RWPE2 (cell line): Measurements from ENCODE around the gene GGTA1.
"Not testable (repeated sequence)": the region's sequence is repeated elsewhere in the genome, so short reads cannot be mapped to it uniquely, and the experiment has no call there.

ENCODE experiments used
- ATAC-seq: fragments of 200-7000 bp; cut with Tn5 transposase; 3 replicates; pipeline ENCODE4 v1.9.1; 2021; ENCODE audit warnings: low read depth
- DNase-seq: peaks from one replicate; pipeline ENCODE4 v3.0.0-alpha.2; 2020; ENCODE audit warnings: low spot score
- H3K27ac ChIP-seq: fragments of 450-650 bp; 2 replicates; pipeline ENCODE4 v1.5.1; 2017; ENCODE audit warnings: mild to moderate bottlenecking; ENCODE audit not compliant: poor library complexity, severe bottlenecking
- H3K27me3 ChIP-seq: fragments of 250-450 bp; sonication (Bioruptor Pico); 2 replicates; pipeline ENCODE4 v1.5.1; 2021; ENCODE audit warnings: mild to moderate bottlenecking, moderate library complexity; ENCODE audit not compliant: insufficient read depth, poor library complexity, severe bottlenecking
- H3K36me3 ChIP-seq: fragments of 250-450 bp; sonication (Bioruptor Pico); 2 replicates; pipeline ENCODE4 v1.5.1; 2020; ENCODE audit warnings: low read depth, mild to moderate bottlenecking, moderate library complexity
- H3K4me1 ChIP-seq: fragments of 250-450 bp; sonication (Bioruptor Pico); 2 replicates; pipeline ENCODE4 v1.5.1; 2021; ENCODE audit warnings: mild to moderate bottlenecking, moderate library complexity; ENCODE audit not compliant: insufficient read depth, poor library complexity, severe bottlenecking
- H3K4me3 ChIP-seq: fragments of 250-450 bp; sonication (Bioruptor Pico); 2 replicates; pipeline ENCODE4 v1.5.1; 2021; ENCODE audit warnings: mild to moderate bottlenecking, moderate library complexity; ENCODE audit not compliant: severe bottlenecking
- H3K9me3 ChIP-seq: fragments of 250-450 bp; sonication (Bioruptor Pico); 2 replicates; pipeline ENCODE4 v1.5.1; 2021; ENCODE audit warnings: mild to moderate bottlenecking, moderate library complexity; ENCODE audit not compliant: severe bottlenecking
- CTCF ChIP-seq: fragments of 450-650 bp; IDR thresholded peaks from one replicate; pipeline ENCODE4 v1.5.1; 2017; ENCODE audit warnings: mild to moderate bottlenecking, moderate library complexity; ENCODE audit not compliant: poor library complexity, severe bottlenecking

GGTA1 gene

GRCh38 chr9:121528642-121529041, 29.0 kb upstream of the GGTA1 start:
- DNase-seq = no peak
- Histone ChIP-seq H3K4me1 (no peaks in the 10 kb centered on the region), H3K27me3 (no peaks in the 10 kb centered on the region), H3K9me3 (no peaks in the 10 kb centered on the region), H3K27ac (no peak overlapping the region), H3K36me3 (no peaks in the 10 kb centered on the region), H3K4me3 (no peak overlapping the region)
- no peak for TF ChIP-seq CTCF
- no peak for ATAC-seq

GRCh38 chr9:121527371-121527770, 27.7 kb upstream of the GGTA1 start:
- Histone ChIP-seq H3K27me3 (no peaks in the 10 kb centered on the region), H3K4me1 (no peaks in the 10 kb centered on the region), H3K36me3 (no peaks in the 10 kb centered on the region), H3K9me3 (no peaks in the 10 kb centered on the region), H3K4me3 (no peak overlapping the region), H3K27ac (no peak overlapping the region)
- ATAC-seq (no peak), DNase-seq (no peak)
- no peak for TF ChIP-seq CTCF

GRCh38 chr9:121519688-121520087, 20.0 kb upstream of the GGTA1 start:
- not testable (repeated sequence) for H3K9me3 ChIP-seq, DNase-seq, H3K36me3 ChIP-seq, H3K4me3 ChIP-seq, H3K27me3 ChIP-seq, H3K4me1 ChIP-seq, H3K27ac ChIP-seq, ATAC-seq

GRCh38 chr9:121518634-121519033, 19.0 kb upstream of the GGTA1 start:
- DNase-seq = no peak
- no peaks in the 10 kb centered on the region for H3K4me1 ChIP-seq
- no peak overlapping the region for H3K27ac ChIP-seq
- H3K9me3 ChIP-seq = no peaks in the 10 kb centered on the region
- no peak overlapping the region for H3K4me3 ChIP-seq
- no peak for TF ChIP-seq CTCF
- no peaks in the 10 kb centered on the region for H3K36me3 ChIP-seq
- ATAC-seq = no peak
- no peaks in the 10 kb centered on the region for H3K27me3 ChIP-seq

GRCh38 chr9:121513166-121513565, 13.5 kb upstream of the GGTA1 start:
- not testable (repeated sequence) for H3K9me3 ChIP-seq, H3K27me3 ChIP-seq, ATAC-seq, H3K4me3 ChIP-seq, H3K4me1 ChIP-seq, H3K27ac ChIP-seq, H3K36me3 ChIP-seq, DNase-seq

- TF ChIP-seq CTCF = no peak
- Histone ChIP-seq H3K27me3 (no peaks in the 10 kb centered on the region), H3K9me3 (no peaks in the 10 kb centered on the region), H3K27ac (no peak overlapping the region), H3K4me1 (no peaks in the 10 kb centered on the region), H3K4me3 (no peak overlapping the region), H3K36me3 (no peaks in the 10 kb centered on the region)
- no peak for ATAC-seq
- DNase-seq = no peak
Measured at GRCh38 chr9:121510766-121511550, 11.3 kb upstream of the GGTA1 start.
